Stimulated activated CD4-positive, alpha-beta T cell treated with anti-CD3 and anti-CD28 coated beads, Interleukin-2, amount 100 ng/mL, for 4 hours (primary cell): ENCODE results near the gene TRAF2.

Source experiments
- DNase-seq: peaks from one replicate; pipeline ENCODE4 v3.0.0-alpha.2; 2020; ENCODE audit warnings: low read depth

Gene TRAF2

GRCh38 chr9:136962163-136962562 lies 75.8 kb downstream of the TRAF2 start:
- no peak for DNase-seq

GRCh38 chr9:136962701-136963248 lies 76.5 kb downstream of the TRAF2 start:
- no peak for DNase-seq

DNA sequence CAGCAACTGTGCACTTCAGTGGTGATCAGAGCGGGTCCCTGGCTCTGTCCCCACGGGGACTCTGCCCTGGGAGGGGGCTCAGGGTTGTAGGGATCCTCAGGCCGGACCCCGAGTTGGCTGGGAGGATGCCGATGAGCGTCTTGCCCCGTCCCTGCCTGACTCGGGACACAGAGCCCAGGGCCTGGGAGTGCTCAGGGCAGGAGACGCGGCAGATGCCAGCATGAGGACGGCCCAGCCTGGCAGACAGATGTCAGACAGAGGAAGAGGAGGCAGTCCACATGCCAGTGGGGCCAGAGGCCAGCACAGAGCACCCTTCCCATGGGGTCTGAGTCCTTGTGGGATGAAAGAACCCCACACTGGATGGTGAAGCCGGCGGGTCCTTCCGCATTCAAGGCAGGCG lies 77.0 kb downstream of the TRAF2 start:
- DNase-seq: no peak

DNA sequence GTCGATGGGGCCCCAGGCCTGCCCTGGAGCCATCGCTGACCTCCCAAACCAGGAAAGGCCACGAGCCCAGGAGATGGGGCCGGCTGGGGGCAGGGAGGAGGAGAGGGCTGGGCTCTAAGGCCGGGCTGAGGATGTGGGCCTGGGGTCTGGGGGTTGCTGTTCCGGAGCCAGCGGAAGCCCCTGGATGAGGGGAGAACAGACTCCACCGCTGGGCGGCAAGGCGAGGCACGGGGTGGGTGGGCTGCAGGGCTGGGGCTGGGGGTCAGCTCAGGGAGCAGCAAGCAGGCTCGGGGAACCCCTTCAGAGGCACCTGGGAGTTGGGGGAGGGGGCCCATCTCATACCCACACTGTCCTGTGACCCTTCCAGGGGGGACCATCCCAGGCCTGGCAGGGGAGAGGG lies 77.4 kb downstream of the TRAF2 start:
- DNase-seq: no peak

GRCh38 chr9:136964171-136964689 lies 77.9 kb downstream of the TRAF2 start:
- no peak for DNase-seq

GRCh38 chr9:136964833-136965422 lies 78.6 kb downstream of the TRAF2 start:
- no peak for DNase-seq

DNA sequence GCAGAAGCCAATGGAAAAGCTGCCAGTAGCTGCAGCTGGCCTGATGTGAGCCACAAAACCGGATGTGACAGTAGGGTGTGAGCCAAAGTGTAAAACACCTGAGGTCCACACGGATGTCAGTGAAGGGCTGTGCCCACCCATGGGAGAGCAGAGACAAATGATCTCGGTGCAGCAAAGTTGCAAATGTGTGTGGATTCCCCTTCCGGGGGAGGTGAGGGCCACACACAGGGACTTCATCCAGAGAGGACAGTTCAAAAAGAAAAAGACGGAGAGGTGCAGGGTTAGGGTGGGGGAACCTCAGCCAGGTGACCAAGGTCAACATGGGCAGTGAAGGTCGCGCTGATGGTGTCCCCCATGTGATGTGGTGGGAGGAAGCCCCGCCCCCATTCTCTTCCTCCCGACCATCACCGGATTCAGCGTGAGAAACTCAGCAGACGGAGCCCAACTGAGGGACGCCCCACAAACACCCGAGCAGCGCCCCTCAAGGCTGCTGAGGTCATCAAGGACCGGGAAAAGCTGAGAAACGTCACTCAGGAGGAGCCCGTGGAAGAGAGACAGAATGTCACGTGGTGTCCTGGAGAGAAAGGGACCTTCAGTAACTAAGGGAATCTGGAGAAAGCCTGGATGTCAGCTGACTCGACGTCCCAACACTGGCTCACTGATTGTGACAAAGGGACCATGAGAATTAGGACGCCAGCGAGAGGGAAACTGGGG lies 79.6 kb downstream of the TRAF2 start:
- DNase-seq: no peak

DNA sequence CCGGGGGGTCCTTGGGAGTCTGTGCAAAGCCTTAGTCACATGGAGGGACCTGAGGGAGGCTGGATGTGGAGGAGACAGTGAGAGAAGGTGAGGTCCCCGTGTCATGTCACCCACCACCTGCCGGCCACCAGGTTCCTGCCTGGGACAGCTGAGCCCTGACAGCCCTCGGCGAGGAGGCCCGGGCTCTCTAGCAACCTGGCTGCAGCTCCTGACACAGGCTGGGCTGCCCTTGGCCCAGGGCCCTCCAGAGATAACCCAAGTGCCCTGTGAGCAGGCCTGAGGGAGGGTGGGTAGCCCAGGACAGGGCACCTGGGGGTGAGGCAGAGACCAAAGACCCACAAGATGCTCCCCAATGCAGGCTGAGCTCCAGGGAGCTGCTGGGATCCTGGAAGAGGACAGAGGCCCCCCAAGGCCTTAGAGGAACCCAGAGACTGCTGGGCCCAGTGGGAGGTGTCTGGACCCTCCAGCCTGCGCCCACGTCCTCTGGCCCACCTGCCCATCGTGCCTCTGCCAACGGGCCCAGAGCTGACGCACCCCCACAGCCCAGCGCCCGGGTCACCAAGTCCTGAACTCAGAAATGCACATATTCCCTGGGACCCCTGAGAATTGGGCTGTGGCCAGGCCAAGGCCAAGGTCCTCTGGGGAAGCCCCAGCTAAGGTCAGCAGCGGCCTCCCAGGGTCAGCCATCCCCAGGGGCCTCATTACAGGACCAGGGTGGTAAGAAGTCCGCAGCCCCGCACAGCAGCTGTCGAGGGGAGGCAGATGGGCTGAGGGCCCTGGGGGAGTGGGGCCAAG lies 82.2 kb downstream of the TRAF2 start:
- no peak for DNase-seq

- DNase-seq: no peak
These were observed 82.8 kb downstream of the TRAF2 start for GRCh38 chr9:136969150-136969549.

DNA sequence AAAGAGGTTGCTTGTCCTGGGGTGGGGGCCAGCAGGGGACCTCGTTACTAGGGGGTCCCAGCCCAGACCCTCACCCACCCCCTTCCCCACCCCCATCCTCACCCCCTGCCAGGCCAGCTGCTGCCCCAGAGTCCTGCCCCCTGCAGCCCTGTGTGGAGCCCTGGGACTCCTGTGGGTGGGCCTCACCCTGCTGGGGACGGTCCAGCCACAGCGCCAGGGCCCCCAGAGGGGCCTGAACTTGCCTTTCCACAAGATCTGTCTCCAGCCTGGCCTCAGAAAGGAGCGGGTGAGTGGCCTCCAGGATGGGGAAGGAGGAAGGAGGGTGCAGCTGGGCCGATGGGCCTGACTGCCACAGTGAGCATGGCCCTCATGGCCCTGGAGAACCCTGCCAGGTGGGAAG lies 83.5 kb downstream of the TRAF2 start:
- DNase-seq: no peak

GRCh38 chr9:136970361-136970760 lies 84.0 kb downstream of the TRAF2 start:
- DNase-seq: no peak

GRCh38 chr9:136971746-136972145 lies 85.4 kb downstream of the TRAF2 start:
- DNase-seq: no peak

DNA sequence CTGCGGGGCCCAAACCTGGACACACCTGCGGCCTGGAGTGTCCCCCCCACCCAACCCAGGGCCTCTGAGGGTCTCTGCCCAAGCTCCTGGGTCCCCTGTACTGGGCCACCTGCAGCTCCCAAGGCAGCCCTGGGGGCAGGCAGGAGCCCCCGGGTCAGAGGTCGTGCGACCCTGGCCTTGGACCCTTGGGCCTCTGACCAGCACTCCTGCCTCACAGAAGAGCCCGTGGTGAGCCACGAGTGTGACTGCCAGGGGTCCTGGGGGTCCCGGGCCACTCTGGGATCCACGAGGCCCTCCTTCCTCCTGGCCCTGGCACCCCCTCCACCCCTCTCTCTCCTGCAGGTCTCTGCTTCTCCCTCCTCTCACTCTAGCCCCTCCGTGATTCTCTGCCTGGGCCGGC lies 86.0 kb downstream of the TRAF2 start:
- no peak for DNase-seq

DNA sequence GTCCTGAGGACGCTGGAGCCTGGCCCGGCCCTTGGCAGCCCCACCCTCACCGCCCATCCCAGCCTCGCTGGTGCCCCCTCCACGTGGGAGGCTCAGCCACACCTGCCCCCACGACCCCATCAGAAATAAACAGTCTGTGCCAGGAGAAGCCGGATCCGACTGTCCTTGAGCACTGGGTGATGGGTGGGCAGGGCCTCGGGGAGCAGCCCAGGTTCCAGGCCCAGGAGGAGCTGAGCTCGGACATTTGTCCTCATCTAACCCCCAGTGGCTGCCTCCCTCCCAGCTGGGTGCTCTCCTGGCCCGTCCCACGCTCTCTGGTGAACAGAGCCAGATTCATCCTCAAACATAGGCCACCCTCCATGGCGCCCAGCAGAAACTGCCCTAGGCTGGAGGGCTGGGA lies 86.4 kb downstream of the TRAF2 start:
- no peak for DNase-seq

GRCh38 chr9:136973618-136974617 lies 87.6 kb downstream of the TRAF2 start:
- no peak for DNase-seq

DNA sequence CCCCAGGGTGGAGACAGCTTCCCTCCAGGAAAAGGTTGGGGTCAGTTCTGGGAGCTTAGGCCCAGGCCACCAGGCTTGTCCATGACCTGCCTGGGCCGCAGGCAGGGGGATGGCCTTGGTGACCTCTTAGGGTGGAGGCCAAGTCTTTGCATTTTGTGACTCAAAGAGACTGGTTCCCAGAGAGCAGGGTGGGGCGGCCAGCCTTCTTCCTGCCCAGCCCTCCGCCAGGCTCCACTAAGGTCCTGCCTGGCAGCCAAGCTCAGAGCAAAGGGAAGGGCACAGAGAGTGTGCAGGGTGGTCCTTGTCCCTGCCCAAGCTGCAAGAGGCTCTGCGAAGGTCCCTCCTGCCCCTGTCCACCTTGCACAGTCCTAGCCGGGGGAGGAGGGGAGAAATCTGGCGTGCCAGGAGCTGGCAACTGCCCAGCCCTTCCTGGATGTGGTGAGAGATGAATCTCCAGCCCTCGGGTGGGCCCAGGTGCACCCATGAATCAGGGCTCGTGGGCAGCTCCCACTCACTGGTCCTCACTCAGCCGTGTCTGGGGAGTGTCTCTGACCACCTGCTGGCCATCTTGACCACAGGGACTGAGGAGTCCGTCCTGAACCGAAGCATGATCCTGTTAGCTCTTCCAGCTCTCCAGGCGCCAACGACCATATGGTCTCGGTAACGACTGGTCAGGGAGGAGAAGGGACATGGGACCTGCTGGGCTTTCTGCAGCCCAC lies 88.7 kb downstream of the TRAF2 start:
- no peak for DNase-seq

DNA sequence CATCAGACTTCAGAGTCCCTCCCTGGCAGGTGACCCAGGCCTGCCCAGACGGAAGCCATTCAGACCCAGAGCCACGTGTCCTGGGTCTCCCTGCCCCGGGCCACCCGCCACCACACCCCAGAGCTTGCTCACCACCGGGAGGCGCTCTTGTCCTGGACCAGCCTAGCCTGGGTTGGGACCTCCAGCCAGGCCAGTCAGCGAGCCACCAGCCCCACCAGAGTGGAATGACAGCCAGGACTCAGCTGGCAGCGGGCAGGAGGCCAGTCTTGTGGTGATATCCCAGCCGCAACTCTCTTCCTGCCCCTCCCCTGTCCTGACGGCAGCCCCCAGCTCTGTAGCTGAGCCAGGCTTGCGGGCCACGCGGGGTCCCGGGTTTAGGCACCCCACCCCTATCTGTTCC lies 89.3 kb downstream of the TRAF2 start:
- no peak for DNase-seq
